Colonic mucosa (tissue), 4 donors: ENCODE measurements around the gene IL36RN. TPM values are rescaled to one million over a fixed set of nuclear protein-coding genes. Genes with fewer than 3 reads are reported as not detected.

Experiments used
- DNase-seq: peaks from one replicate; pipeline ENCODE4 v3.0.0-alpha.2; 2020
- H3K27ac ChIP-seq: fragments of 200-600 bp; one replicate; pipeline ENCODE4 v1.8.0; 2021
- H3K27me3 ChIP-seq: fragments of 200-600 bp; one replicate; pipeline ENCODE4 v1.8.0; 2021
- H3K36me3 ChIP-seq: fragments of 200-600 bp; one replicate; pipeline ENCODE4 v1.8.0; 2021
- H3K4me1 ChIP-seq: fragments of 200-600 bp; one replicate; pipeline ENCODE4 v1.8.0; 2021; ENCODE audit warnings: mild to moderate bottlenecking
- H3K4me3 ChIP-seq: fragments of 200-600 bp; one replicate; pipeline ENCODE4 v1.8.0; 2021
- H3K9ac ChIP-seq, 2 donors: one replicate each; pipeline ENCODE4 v1.7.0; 2013; ENCODE audit warnings: control low read depth in 2 of 2, low read depth in 2 of 2, low read length in 2 of 2
- H3K9me3 ChIP-seq: fragments of 200-600 bp; one replicate; pipeline ENCODE4 v1.8.0; 2021
- intact Hi-C: fragments of 100-400 bp; cut with DNase I; formaldehyde crosslinking; loops from one replicate; pipeline ENCODE4 v1.14.1; 2022
- total RNA-seq, 2 donors: library from RNA; stranded (reverse); fragmentation: NEBNext Ultra II Directional in 1 of 2; extraction: Animal tissue kit (Norgen Biotek cat#: 25700) in 1 of 2; gene quantifications; one replicate each; pipeline ENCODE4 v1.2.1, GENCODE V29; 2021
- TF ChIP-seq, protein P1 (sequence below): fragments of 200-600 bp; IDR thresholded peaks from one replicate; pipeline ENCODE4 v1.8.0; 2022; ENCODE audit warnings: antibody characterized with exemption, mild to moderate bottlenecking
- donor health status: healthy.
- donor health status: DM: no; HTN: no; CAD: no.
- donor health status: DM: no; HTN: no; CAD: no.

IL36RN gene
- total RNA-seq, 2 donors from 2014 or later: not detected

DNA sequence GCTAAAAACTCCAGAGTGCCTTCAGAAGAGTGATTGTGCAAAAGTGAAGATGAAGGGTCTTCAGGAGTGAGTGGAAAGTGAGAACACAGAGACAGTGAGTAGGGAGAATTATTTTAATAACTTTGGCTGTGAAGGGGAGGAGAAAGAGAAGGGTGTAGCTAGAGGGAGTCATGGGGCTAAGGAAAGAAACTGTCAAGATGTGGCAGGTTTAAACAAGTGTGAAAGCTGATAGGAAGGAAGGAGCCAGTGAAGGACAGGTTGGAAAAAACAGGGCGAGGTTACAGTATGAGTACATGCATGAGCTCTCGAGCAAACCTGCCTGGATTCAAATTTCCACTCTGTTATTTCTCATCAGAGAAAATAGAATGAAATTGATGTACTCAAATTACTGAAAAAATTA, 26.5 kb downstream of the IL36RN start:
- no peak for DNase-seq
- Histone ChIP-seq H3K27me3 (no peaks in the 10 kb centered on the region), H3K9ac (no peak overlapping the region), H3K4me1 (no peaks in the 10 kb centered on the region), H3K4me3 (no peak overlapping the region), H3K36me3 (no peaks in the 10 kb centered on the region), H3K9me3 (no peaks in the 10 kb centered on the region), H3K27ac (no peak overlapping the region)
- TF ChIP-seq, protein P1, sequence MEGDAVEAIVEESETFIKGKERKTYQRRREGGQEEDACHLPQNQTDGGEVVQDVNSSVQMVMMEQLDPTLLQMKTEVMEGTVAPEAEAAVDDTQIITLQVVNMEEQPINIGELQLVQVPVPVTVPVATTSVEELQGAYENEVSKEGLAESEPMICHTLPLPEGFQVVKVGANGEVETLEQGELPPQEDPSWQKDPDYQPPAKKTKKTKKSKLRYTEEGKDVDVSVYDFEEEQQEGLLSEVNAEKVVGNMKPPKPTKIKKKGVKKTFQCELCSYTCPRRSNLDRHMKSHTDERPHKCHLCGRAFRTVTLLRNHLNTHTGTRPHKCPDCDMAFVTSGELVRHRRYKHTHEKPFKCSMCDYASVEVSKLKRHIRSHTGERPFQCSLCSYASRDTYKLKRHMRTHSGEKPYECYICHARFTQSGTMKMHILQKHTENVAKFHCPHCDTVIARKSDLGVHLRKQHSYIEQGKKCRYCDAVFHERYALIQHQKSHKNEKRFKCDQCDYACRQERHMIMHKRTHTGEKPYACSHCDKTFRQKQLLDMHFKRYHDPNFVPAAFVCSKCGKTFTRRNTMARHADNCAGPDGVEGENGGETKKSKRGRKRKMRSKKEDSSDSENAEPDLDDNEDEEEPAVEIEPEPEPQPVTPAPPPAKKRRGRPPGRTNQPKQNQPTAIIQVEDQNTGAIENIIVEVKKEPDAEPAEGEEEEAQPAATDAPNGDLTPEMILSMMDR: no peak
- intact Hi-C loops: loop anchor here (10.0 kb wide), 1 partner anchor 49 kb away; no protein-coding TSS in a partner anchor

DNA sequence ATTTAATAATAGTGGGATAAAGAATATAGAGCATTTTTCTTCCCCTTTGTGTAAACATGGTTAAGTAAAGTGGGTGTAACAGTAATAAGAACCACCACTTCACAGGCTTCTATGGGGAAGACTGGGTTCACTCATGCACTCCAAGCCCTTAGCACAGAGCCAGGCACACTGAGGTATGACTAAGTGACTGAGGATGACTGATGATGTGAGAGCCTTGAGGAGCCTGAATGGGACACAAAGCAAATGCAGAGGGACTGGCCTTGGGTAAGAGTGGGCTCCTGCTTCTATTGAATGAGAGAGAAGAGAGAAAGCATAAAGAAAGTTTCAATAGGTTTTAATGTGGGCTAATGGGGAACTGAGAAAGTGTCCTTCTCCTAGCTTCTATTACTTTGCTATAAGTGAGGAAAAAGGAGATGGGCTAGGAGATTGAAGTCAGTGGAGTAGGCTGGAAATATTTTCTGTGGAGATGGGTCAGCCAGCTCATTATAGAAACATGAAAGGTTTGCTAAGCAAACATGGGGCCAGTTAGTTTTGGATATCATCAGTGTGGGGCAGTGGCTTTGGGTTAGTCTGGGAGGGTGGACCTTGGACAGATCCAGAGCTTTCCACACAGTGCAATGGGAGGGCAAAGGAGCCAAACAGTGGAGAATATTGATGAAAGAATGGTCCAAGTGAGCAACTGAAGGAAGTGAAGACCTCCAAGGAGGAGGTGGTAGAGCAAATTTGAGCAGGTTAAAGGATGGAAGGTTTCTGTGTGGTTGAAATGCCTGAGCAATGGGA, 29.4 kb downstream of the IL36RN start:
- DNase-seq: no peak
- no peaks in the 10 kb centered on the region for H3K36me3 ChIP-seq
- intact Hi-C loops: loop anchor here (10.0 kb wide), 1 partner anchor 46 kb away; no protein-coding TSS in a partner anchor
- no peaks in the 10 kb centered on the region for H3K27me3 ChIP-seq
- no peaks in the 10 kb centered on the region for H3K4me1 ChIP-seq
- no peak overlapping the region for H3K9ac ChIP-seq
- no peaks in the 10 kb centered on the region for H3K9me3 ChIP-seq
- TF ChIP-seq, protein P1: no peak
- H3K27ac ChIP-seq: no peak overlapping the region
- H3K4me3 ChIP-seq: no peak overlapping the region

DNA sequence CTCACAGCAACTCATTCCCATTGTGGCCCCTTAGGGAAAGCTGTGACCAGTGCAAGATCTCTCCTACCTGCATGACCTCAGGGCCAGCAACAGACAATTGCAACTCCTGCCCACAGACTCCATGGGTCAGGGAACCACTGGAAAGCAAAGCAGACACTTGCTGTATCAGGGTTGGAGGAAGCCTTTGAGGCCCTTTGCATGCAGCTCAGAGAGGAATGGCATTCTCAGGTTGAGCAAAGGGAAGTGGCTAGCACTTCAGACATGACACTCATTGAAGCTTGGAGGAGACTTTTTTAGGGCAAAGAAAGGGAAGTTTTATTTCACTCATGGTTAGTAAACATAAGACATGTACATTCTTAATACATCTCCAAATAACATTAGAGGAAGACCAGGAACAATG, 30.9 kb downstream of the IL36RN start:
- Histone ChIP-seq H3K27me3 (no peaks in the 10 kb centered on the region), H3K4me1 (no peaks in the 10 kb centered on the region), H3K4me3 (no peak overlapping the region), H3K27ac (no peak overlapping the region), H3K36me3 (no peaks in the 10 kb centered on the region), H3K9me3 (no peaks in the 10 kb centered on the region), H3K9ac (no peak overlapping the region)
- TF ChIP-seq, protein P1: no peak
- DNase-seq: no peak
- intact Hi-C loops: loop anchor here (10.0 kb wide), 1 partner anchor 45 kb away; no protein-coding TSS in a partner anchor

GRCh38 chr2:113091231-113091896, 32.4 kb downstream of the IL36RN start:
- no peak overlapping the region for H3K27ac ChIP-seq
- H3K9ac ChIP-seq: no peak overlapping the region
- H3K36me3 ChIP-seq: no peaks in the 10 kb centered on the region
- H3K9me3 ChIP-seq: no peaks in the 10 kb centered on the region
- intact Hi-C loops: no loop called here
- H3K4me1 ChIP-seq: no peaks in the 10 kb centered on the region
- DNase-seq: no peak
- TF ChIP-seq, protein P1: no peak
- no peaks in the 10 kb centered on the region for H3K27me3 ChIP-seq
- H3K4me3 ChIP-seq: no peak overlapping the region

DNA sequence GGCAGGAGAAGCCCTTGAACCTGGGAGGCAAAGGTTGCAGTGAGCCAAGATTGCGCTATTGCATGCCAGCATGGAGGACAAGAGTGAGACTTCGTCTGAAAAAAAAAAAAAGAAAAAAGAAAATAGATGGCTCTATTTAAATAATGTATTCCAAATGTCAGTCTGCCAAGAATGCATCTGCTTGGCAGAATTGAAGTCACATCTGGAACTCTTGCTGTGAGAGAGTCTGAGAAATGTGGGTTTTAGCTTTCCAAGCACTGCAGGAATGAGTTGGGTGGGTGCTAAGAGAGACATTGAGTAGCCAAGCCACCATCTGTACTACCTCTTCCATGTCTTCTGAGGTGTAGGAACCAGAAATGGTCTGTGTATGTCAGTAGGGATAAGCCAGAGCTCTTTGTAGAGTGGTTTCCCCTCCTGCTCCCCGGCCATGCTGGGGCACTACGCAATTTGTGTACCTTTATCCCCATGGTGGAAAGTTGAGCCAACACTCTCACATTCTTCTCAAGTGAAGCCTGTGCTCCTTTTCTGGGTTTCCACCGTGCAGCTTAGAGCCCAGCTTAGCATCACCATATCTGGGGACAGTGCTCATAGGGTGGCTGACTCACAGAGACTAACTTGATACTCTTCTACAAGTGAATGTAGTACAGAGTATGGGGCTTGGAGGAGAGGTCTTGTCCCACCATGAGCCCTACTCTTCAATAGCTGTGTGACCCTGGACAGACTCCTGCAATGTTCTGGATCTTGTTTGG, 34.0 kb downstream of the IL36RN start:
- Histone ChIP-seq H3K36me3 (no peaks in the 10 kb centered on the region), H3K4me3 (no peak overlapping the region), H3K9me3 (no peaks in the 10 kb centered on the region), H3K4me1 (no peaks in the 10 kb centered on the region), H3K9ac (no peak overlapping the region), H3K27ac (no peak overlapping the region), H3K27me3 (no peaks in the 10 kb centered on the region)
- intact Hi-C loops: no loop called here
- no peak for DNase-seq
- TF ChIP-seq, protein P1: no peak
